ENCODE data around the gene SIVA1.

SIVA1 gene

GRCh38 chr14:104731320-104732294, 21.3 kb upstream of the SIVA1 start:
- H3K27ac ChIP-seq (ENCODE audit: low read length), result no peak overlapping the region
- H3K9ac ChIP-seq (ENCODE audit: low read length), result no peak overlapping the region
- H3K4me1 ChIP-seq (ENCODE audit: control insufficient read depth, low read depth, low read length), result no peaks in the 10 kb centered on the region
- no peaks in the 10 kb centered on the region for H3K36me3 ChIP-seq (ENCODE audit: control insufficient read depth, low read depth, low read length)
- no peaks in the 10 kb centered on the region for H3K27me3 ChIP-seq (ENCODE audit: control insufficient read depth, insufficient read depth, low read length)
- H3K9me3 ChIP-seq (ENCODE audit: control insufficient read depth, low read depth, low read length), result no peaks in the 10 kb centered on the region
- H3K4me3 ChIP-seq (ENCODE audit: low read length), result no peak overlapping the region

- Histone ChIP-seq H3K9ac (ENCODE audit: low read length) (no peak overlapping the region), H3K4me1 (ENCODE audit: control insufficient read depth, low read depth, low read length) (no peaks in the 10 kb centered on the region), H3K27ac (ENCODE audit: low read length) (no peak overlapping the region)
Observed at GRCh38 chr14:104732355-104732804, 20.6 kb upstream of the SIVA1 start.

GRCh38 chr14:104732931-104733681, 19.8 kb upstream of the SIVA1 start:
- H3K27me3 ChIP-seq (ENCODE audit: control insufficient read depth, insufficient read depth, low read length), result no peaks in the 10 kb centered on the region
- H3K27ac ChIP-seq (ENCODE audit: low read length), result no peak overlapping the region
- H3K36me3 ChIP-seq (ENCODE audit: control insufficient read depth, low read depth, low read length), result no peaks in the 10 kb centered on the region
- no peak overlapping the region for H3K9ac ChIP-seq (ENCODE audit: low read length)
- H3K4me3 ChIP-seq (ENCODE audit: low read length), result no peak overlapping the region
- no peaks in the 10 kb centered on the region for H3K4me1 ChIP-seq (ENCODE audit: control insufficient read depth, low read depth, low read length)
- no peaks in the 10 kb centered on the region for H3K9me3 ChIP-seq (ENCODE audit: control insufficient read depth, low read depth, low read length)

More at GRCh38 chr14:104732355-104732804, 20.6 kb upstream of the SIVA1 start:
- Histone ChIP-seq H3K36me3 (ENCODE audit: control insufficient read depth, low read depth, low read length) (no peaks in the 10 kb centered on the region), H3K27me3 (ENCODE audit: control insufficient read depth, insufficient read depth, low read length) (no peaks in the 10 kb centered on the region), H3K4me3 (ENCODE audit: low read length) (no peak overlapping the region), H3K9me3 (ENCODE audit: control insufficient read depth, low read depth, low read length) (no peaks in the 10 kb centered on the region)

- Histone ChIP-seq H3K4me3 (ENCODE audit: low read length) (no peak overlapping the region), H3K9me3 (ENCODE audit: control insufficient read depth, low read depth, low read length) (no peaks in the 10 kb centered on the region), H3K4me1 (ENCODE audit: control insufficient read depth, low read depth, low read length) (no peaks in the 10 kb centered on the region), H3K9ac (ENCODE audit: low read length) (no peak overlapping the region), H3K27ac (ENCODE audit: low read length) (no peak overlapping the region), H3K27me3 (ENCODE audit: control insufficient read depth, insufficient read depth, low read length) (no peaks in the 10 kb centered on the region), H3K36me3 (ENCODE audit: control insufficient read depth, low read depth, low read length) (no peaks in the 10 kb centered on the region)
Observed at GRCh38 chr14:104734051-104734587, 18.8 kb upstream of the SIVA1 start.

GRCh38 chr14:104734601-104734990, 18.4 kb upstream of the SIVA1 start:
- Histone ChIP-seq H3K9me3 (ENCODE audit: control insufficient read depth, low read depth, low read length) (no peaks in the 10 kb centered on the region), H3K27ac (ENCODE audit: low read length) (no peak overlapping the region), H3K36me3 (ENCODE audit: control insufficient read depth, low read depth, low read length) (no peaks in the 10 kb centered on the region), H3K4me1 (ENCODE audit: control insufficient read depth, low read depth, low read length) (no peaks in the 10 kb centered on the region), H3K4me3 (ENCODE audit: low read length) (no peak overlapping the region), H3K9ac (ENCODE audit: low read length) (no peak overlapping the region), H3K27me3 (ENCODE audit: control insufficient read depth, insufficient read depth, low read length) (no peaks in the 10 kb centered on the region)

GRCh38 chr14:104734991-104735779, 17.8 kb upstream of the SIVA1 start:
- Histone ChIP-seq H3K27me3 (ENCODE audit: control insufficient read depth, insufficient read depth, low read length) (no peaks in the 10 kb centered on the region), H3K4me3 (ENCODE audit: low read length) (no peak overlapping the region), H3K9ac (ENCODE audit: low read length) (no peak overlapping the region), H3K27ac (ENCODE audit: low read length) (no peak overlapping the region), H3K36me3 (ENCODE audit: control insufficient read depth, low read depth, low read length) (no peaks in the 10 kb centered on the region), H3K4me1 (ENCODE audit: control insufficient read depth, low read depth, low read length) (no peaks in the 10 kb centered on the region), H3K9me3 (ENCODE audit: control insufficient read depth, low read depth, low read length) (no peaks in the 10 kb centered on the region)

GRCh38 chr14:104735830-104736642, 16.9 kb upstream of the SIVA1 start:
- Histone ChIP-seq H3K9ac (ENCODE audit: low read length) (no peak overlapping the region), H3K27me3 (ENCODE audit: control insufficient read depth, insufficient read depth, low read length) (no peaks in the 10 kb centered on the region), H3K4me3 (ENCODE audit: low read length) (no peak overlapping the region), H3K36me3 (ENCODE audit: control insufficient read depth, low read depth, low read length) (no peaks in the 10 kb centered on the region), H3K4me1 (ENCODE audit: control insufficient read depth, low read depth, low read length) (no peaks in the 10 kb centered on the region), H3K27ac (ENCODE audit: low read length) (no peak overlapping the region), H3K9me3 (ENCODE audit: control insufficient read depth, low read depth, low read length) (no peaks in the 10 kb centered on the region)

GRCh38 chr14:104738375-104739019, 14.4 kb upstream of the SIVA1 start:
- H3K27ac ChIP-seq (ENCODE audit: low read length), result no peak overlapping the region
- no peak overlapping the region for H3K9ac ChIP-seq (ENCODE audit: low read length)
- H3K4me1 ChIP-seq (ENCODE audit: control insufficient read depth, low read depth, low read length), result no peaks in the 10 kb centered on the region
- H3K9me3 ChIP-seq (ENCODE audit: control insufficient read depth, low read depth, low read length), result no peaks in the 10 kb centered on the region
- no peak overlapping the region for H3K4me3 ChIP-seq (ENCODE audit: low read length)
- H3K27me3 ChIP-seq (ENCODE audit: control insufficient read depth, insufficient read depth, low read length), result no peaks in the 10 kb centered on the region
- H3K36me3 ChIP-seq (ENCODE audit: control insufficient read depth, low read depth, low read length), result no peaks in the 10 kb centered on the region

GRCh38 chr14:104739026-104739425, 13.9 kb upstream of the SIVA1 start:
- H3K4me1 ChIP-seq (ENCODE audit: control insufficient read depth, low read depth, low read length), result no peaks in the 10 kb centered on the region
- no peak overlapping the region for H3K9ac ChIP-seq (ENCODE audit: low read length)
- no peaks in the 10 kb centered on the region for H3K27me3 ChIP-seq (ENCODE audit: control insufficient read depth, insufficient read depth, low read length)
- H3K36me3 ChIP-seq (ENCODE audit: control insufficient read depth, low read depth, low read length), result no peaks in the 10 kb centered on the region
- no peak overlapping the region for H3K27ac ChIP-seq (ENCODE audit: low read length)
- no peak overlapping the region for H3K4me3 ChIP-seq (ENCODE audit: low read length)
- H3K9me3 ChIP-seq (ENCODE audit: control insufficient read depth, low read depth, low read length), result no peaks in the 10 kb centered on the region
